Stimulated activated naive CD8-positive, alpha-beta T cell treated with anti-CD3 and anti-CD28 coated beads, Interleukin-15, Interleukin-2, amounts not matched to agents 100 ng/mL and 50 ng/mL, for 24 hours (primary cell): ENCODE data around the gene EFCAB12.

Experiments used
- H3K27ac Mint-ChIP-seq: one replicate; pipeline ENCODE4 v1.8.0; 2021; ENCODE audit warnings: mild to moderate bottlenecking, mixed read lengths
- H3K27me3 Mint-ChIP-seq: one replicate; pipeline ENCODE4 v1.8.0; 2021; ENCODE audit warnings: mixed read lengths
- H3K36me3 Mint-ChIP-seq: one replicate; pipeline ENCODE4 v1.8.0; 2021; ENCODE audit warnings: low read depth, mixed read lengths
- H3K4me1 Mint-ChIP-seq: one replicate; pipeline ENCODE4 v1.8.0; 2021; ENCODE audit warnings: low read depth, mixed read lengths
- H3K4me3 Mint-ChIP-seq: one replicate; pipeline ENCODE4 v1.8.0; 2021; ENCODE audit warnings: mild to moderate bottlenecking, mixed read lengths
- H3K9me3 Mint-ChIP-seq: one replicate; pipeline ENCODE4 v1.8.0; 2021; ENCODE audit warnings: mixed read lengths

The EFCAB12 gene

DNA sequence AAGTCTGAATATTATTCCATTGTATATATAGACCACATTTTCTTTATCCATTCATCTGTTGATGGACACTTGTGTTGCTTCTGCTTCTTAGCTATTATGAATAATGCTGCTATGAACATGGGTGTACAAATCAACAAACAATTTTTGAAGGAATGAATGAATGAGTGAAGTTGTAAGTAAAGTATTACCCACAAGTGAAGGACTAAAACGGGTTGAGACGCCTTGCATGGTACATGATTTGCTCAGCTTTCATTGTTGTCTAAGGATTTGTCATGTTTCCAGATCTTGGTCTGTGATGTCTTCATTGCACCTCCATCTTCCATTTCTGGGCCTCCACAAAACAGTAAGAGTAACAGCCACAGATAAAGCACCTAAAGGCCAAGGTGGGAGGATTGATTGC, 32.1 kb upstream of the EFCAB12 start:
- Mint-ChIP-seq H3K27ac (no peak overlapping the region), H3K4me1 (peaks cover 3% of the 10 kb centered on the region), H3K9me3 (no peaks in the 10 kb centered on the region), H3K4me3 (no peak overlapping the region), H3K36me3 (peaks cover 8% of the 10 kb centered on the region), H3K27me3 (no peaks in the 10 kb centered on the region)

DNA sequence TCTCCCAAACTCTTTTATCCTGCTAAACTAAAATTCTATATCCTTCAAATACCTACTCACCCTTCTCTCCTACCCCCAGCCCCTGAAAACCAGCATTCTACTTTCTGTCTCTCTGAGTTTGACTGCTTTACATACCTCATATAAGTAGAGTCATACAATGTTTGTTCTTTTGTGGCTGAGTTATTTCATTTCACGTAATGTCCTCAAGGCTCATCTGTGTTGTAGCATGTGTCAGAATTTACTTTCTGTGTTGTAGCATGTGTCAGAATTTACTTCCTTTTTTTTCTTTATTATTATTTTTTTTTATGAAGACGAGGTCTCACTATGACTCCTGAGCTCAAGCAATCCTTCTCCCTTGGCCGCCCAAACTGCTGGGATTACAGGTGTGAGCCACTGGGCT, 31.7 kb upstream of the EFCAB12 start:
- no peaks in the 10 kb centered on the region for H3K9me3 Mint-ChIP-seq
- no peaks in the 10 kb centered on the region for H3K27me3 Mint-ChIP-seq
- H3K36me3 Mint-ChIP-seq = peaks cover 8% of the 10 kb centered on the region
- H3K4me1 Mint-ChIP-seq = peaks cover 3% of the 10 kb centered on the region
- no peak overlapping the region for H3K4me3 Mint-ChIP-seq
- H3K27ac Mint-ChIP-seq = no peak overlapping the region

GRCh38 chr3:129453732-129454131, 25.3 kb upstream of the EFCAB12 start:
- Mint-ChIP-seq H3K4me3 (no peak overlapping the region), H3K27ac (no peak overlapping the region), H3K27me3 (no peaks in the 10 kb centered on the region), H3K9me3 (no peaks in the 10 kb centered on the region), H3K4me1 (no peaks in the 10 kb centered on the region), H3K36me3 (peaks cover 27% of the 10 kb centered on the region)

DNA sequence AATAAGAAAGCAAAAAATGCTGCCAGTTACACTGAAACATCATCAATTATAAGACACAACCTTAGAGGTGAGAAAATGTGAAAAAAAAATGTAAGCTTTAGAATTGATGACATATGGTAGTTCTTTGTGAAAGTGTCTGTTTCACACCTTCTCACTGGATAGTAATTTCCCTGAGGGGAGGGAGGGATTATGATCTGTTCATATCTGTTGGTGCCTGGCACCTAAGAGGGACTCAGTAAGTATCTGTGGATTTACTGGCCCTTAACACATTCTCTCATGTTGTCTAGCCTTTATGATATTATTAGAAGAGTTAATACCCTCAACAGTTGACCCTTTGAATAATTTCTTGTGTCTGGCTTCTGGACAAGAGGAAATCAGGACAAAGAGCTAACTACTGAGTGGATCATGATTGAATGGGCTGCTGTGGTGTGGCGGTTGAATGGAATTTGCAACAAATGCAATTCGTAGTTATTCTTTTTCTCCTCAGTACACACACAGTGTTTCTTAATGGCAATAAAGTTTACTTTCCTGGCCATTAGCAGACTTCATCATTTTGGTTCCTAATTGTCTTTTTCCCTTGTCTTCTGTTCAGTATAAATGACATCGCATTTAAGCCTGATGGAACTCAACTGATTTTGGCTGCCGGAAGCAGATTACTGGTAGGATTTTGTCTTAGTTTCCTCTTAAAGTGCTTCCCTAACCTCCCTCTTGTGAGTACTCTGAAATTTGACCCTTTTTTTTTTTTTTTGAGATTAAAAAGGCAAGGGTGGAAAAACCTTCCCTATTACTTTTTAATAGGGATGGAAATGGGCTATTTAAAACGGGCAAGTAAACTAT, 21.1 kb upstream of the EFCAB12 start:
- Mint-ChIP-seq H3K9me3 (no peaks in the 10 kb centered on the region), H3K4me1 (no peaks in the 10 kb centered on the region), H3K27me3 (no peaks in the 10 kb centered on the region), H3K27ac (no peak overlapping the region), H3K36me3 (peaks cover 27% of the 10 kb centered on the region), H3K4me3 (no peak overlapping the region)

- Mint-ChIP-seq H3K27ac (no peak overlapping the region), H3K36me3 (peaks cover 25% of the 10 kb centered on the region), H3K4me3 (no peak overlapping the region), H3K9me3 (no peaks in the 10 kb centered on the region), H3K27me3 (no peaks in the 10 kb centered on the region), H3K4me1 (no peaks in the 10 kb centered on the region)
These were observed 19.9 kb upstream of the EFCAB12 start for GRCh38 chr3:129448186-129448895.

GRCh38 chr3:129446926-129447325, 18.5 kb upstream of the EFCAB12 start:
- Mint-ChIP-seq H3K27ac (no peak overlapping the region), H3K9me3 (no peaks in the 10 kb centered on the region), H3K27me3 (no peaks in the 10 kb centered on the region), H3K4me3 (no peak overlapping the region), H3K36me3 (peaks cover 10% of the 10 kb centered on the region), H3K4me1 (peaks cover 10% of the 10 kb centered on the region)

DNA sequence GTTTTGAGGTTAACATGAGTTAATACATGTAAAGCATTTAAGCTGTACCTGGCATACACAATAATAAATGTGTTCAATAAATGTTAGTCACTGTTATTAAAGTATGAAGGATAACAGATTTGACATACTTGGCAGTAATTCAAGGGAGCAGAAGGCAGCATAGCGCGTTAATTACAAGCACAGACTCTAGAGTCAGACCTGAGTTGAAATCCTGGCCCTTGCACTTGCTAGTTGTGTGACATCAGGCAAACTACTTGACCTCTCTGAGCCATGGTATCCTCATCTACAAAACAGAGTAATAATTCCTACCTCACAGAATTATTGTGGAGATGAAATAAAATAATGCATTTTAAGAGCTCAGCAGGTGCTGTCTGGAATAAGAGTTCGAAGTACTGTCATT, 17.0 kb upstream of the EFCAB12 start:
- peaks cover 5% of the 10 kb centered on the region for H3K36me3 Mint-ChIP-seq
- peaks cover 22% of the 10 kb centered on the region for H3K4me1 Mint-ChIP-seq
- no peak overlapping the region for H3K27ac Mint-ChIP-seq
- H3K4me3 Mint-ChIP-seq = no peak overlapping the region
- no peaks in the 10 kb centered on the region for H3K27me3 Mint-ChIP-seq
- no peaks in the 10 kb centered on the region for H3K9me3 Mint-ChIP-seq

DNA sequence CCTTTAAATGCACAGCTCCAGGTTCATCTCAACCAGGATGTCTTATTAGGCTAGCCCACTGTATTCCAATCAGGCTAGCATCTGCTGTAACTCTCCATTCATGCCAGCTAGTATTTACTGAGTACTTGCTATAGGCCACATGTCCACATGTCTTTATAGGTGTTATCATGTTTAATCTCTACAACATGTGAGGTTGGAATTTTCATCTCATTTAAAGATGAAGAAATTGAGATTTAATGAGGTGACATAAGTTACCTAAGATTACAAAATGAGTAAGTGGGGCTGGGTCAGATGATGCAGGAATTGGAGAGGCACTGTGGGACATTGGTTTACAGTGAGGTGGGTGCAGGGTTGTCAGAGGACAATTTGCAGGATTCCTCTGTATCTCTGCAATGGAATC, 14.5 kb upstream of the EFCAB12 start:
- no peak overlapping the region for H3K4me3 Mint-ChIP-seq
- H3K9me3 Mint-ChIP-seq = no peaks in the 10 kb centered on the region
- peaks cover 6% of the 10 kb centered on the region for H3K36me3 Mint-ChIP-seq
- no peaks in the 10 kb centered on the region for H3K27me3 Mint-ChIP-seq
- H3K27ac Mint-ChIP-seq = no peak overlapping the region
- H3K4me1 Mint-ChIP-seq = peaks cover 38% of the 10 kb centered on the region

GRCh38 chr3:129442486-129442885, 14.1 kb upstream of the EFCAB12 start:
- peaks cover 43% of the 10 kb centered on the region for H3K4me1 Mint-ChIP-seq
- no peaks in the 10 kb centered on the region for H3K9me3 Mint-ChIP-seq
- peaks cover 11% of the 10 kb centered on the region for H3K36me3 Mint-ChIP-seq
- no peak overlapping the region for H3K4me3 Mint-ChIP-seq
- no peak overlapping the region for H3K27ac Mint-ChIP-seq
- no peaks in the 10 kb centered on the region for H3K27me3 Mint-ChIP-seq

DNA sequence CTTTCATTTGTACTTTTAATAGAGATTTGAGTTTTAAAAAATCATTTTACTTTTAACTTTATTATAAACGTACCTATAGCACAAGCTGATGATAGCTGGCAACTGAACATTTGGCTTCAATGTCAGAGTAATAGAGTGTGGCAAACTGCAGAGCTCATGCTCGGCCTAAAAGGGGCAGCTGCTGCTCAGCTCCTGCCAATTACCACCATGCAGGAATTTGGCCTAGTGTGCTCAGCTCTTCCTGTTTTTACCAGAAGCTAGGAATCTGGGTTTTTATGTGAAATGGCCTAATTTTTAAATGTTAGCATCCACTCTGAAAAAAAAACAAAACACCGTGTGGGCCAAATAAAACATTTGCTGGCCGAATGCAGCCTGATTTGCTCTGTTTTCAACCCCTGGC, 13.3 kb upstream of the EFCAB12 start:
- H3K27me3 Mint-ChIP-seq = no peaks in the 10 kb centered on the region
- H3K36me3 Mint-ChIP-seq = peaks cover 15% of the 10 kb centered on the region
- H3K4me1 Mint-ChIP-seq = peaks cover 49% of the 10 kb centered on the region
- H3K27ac Mint-ChIP-seq = no peak overlapping the region
- H3K9me3 Mint-ChIP-seq = no peaks in the 10 kb centered on the region
- peak overlapping the region; percentile 94 for H3K4me3 Mint-ChIP-seq

DNA sequence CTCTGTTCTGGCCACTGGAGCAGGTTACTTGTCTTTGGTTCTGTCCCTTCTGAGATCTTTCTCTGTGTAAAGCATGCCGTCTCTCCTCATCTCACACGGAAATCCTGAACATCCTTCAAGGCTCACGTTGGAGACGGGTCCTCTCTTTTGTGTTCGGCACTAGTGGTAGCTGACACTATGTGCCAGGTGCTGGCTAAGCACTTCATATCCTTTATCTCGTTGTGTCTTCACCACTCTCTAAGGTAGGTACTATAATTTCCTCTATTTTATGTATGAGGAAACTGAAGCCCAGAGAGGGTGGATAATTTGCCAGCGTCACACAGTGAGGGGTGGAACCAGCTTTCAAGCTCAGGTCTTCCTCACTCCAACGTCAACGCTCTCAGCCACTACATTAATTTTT, 12.8 kb upstream of the EFCAB12 start:
- peaks cover 54% of the 10 kb centered on the region for H3K4me1 Mint-ChIP-seq

GRCh38 chr3:129440618-129441190, 12.3 kb upstream of the EFCAB12 start:
- H3K9me3 Mint-ChIP-seq = no peaks in the 10 kb centered on the region
- peak overlapping the region; percentile 94 for H3K4me3 Mint-ChIP-seq
- peaks cover 59% of the 10 kb centered on the region for H3K4me1 Mint-ChIP-seq
- H3K36me3 Mint-ChIP-seq = peaks cover 26% of the 10 kb centered on the region
- H3K27ac Mint-ChIP-seq = peak overlapping the region; percentile 97
- no peaks in the 10 kb centered on the region for H3K27me3 Mint-ChIP-seq

More for the DNA sequence above, 12.8 kb upstream of the EFCAB12 start:
- Mint-ChIP-seq H3K36me3 (peaks cover 21% of the 10 kb centered on the region), H3K27ac (peak overlapping the region; percentile 97), H3K4me3 (peak overlapping the region; percentile 94), H3K9me3 (no peaks in the 10 kb centered on the region), H3K27me3 (no peaks in the 10 kb centered on the region)

- Mint-ChIP-seq H3K4me1 (peaks cover 66% of the 10 kb centered on the region), H3K4me3 (peak within 1 kb of the TSS; percentile 94), H3K9me3 (no peaks in the 10 kb centered on the region), H3K27ac (peak within 1 kb of the TSS; percentile 97), H3K27me3 (no peaks in the 10 kb centered on the region), H3K36me3 (peaks cover 33% of the 10 kb centered on the region)
These were observed 11.6 kb upstream of the EFCAB12 start, which contains the start of the genes IFT122 and MBD4 for GRCh38 chr3:129439817-129440617. Gene IFT122, plus strand, starts transcription at chr3:129440224. Its CDS starts 107 bp downstream, at chr3:129440331. Gene MBD4, minus strand, starts transcription at chr3:129439948. Its CDS starts 115 bp downstream, at chr3:129439833.

DNA sequence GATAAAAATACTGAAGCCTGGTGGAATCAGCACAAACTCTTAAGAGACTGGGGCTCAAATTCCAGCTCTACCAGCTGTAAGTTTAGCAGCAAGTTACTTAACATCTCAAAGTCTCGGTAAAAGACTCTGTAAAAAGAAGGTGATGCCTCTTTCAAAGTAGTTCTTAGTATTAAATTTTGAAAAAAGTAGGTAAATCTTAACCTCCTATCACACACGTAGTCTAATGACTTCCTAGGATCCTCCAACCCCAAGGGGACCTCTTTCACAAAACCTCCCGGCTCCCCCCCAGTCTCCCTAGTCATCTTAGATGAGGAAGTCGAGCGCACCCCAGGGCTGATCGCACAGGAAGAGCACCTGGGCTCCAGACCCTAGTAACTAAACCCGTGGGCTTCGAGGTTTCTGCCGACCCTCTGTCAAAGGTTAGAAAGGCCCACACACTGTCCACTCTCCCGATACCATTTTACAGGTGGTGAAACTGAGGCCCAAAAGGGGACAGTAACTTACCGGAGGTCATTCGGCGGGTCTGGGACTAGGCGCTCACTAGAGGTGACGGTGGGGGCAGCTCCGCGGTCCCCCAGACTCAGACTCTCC, 10.9 kb upstream of the EFCAB12 start:
- peaks cover 40% of the 10 kb centered on the region for H3K36me3 Mint-ChIP-seq
- peak overlapping the region; percentile 97 for H3K27ac Mint-ChIP-seq
- no peaks in the 10 kb centered on the region for H3K9me3 Mint-ChIP-seq
- H3K4me3 Mint-ChIP-seq = peak overlapping the region; percentile 94
- no peaks in the 10 kb centered on the region for H3K27me3 Mint-ChIP-seq
- H3K4me1 Mint-ChIP-seq = peaks cover 72% of the 10 kb centered on the region
